HepG2 (cell line): ENCODE data around the gene CTNNBL1. TPM values are rescaled to one million over a fixed set of nuclear protein-coding genes. Genes with fewer than 3 reads are reported as not detected.

ENCODE experiments used
- ATAC-seq: fragments of 200-7000 bp; cut with Tn5 transposase; 3 replicates; pipeline ENCODE4 v1.9.1; 2020; ENCODE audit warnings: mild to moderate bottlenecking, moderate library complexity
- BruUV-seq: library from RNA; stranded (reverse); fragments of 400-500 nt; replicated peaks from 2 replicates; lab custom pipeline; 2021; lab: Mats Ljungman, UMichigan
- CTCF ChIA-PET: fragments of 300-600 bp; formaldehyde crosslinking; extraction: SDS; loops from one replicate; lab custom pipeline; 2021; ENCODE audit warnings: low total read pairs, inconsistent platforms, low intra/inter-chr PET ratio; lab: Yijun Ruan, JAX
- POLR2A ChIA-PET: fragments of 350-600 bp; sonication (Branson Sonifier 250); formaldehyde crosslinking; loops from one replicate; lab custom pipeline; 2020; ENCODE audit warnings: antibody characterized with exemption, inconsistent platforms; lab: Yijun Ruan, JAX
- DNase-seq: peaks from one replicate; pipeline ENCODE4 v3.0.0-alpha.2; 2015; ENCODE audit warnings: low spot score
- FAIRE-seq: peaks from 3 replicates; lab custom pipeline; 2011; peaks lifted over from hg19 to GRCh38; lab: Jason Lieb, UNC
- H2AFZ ChIP-seq: one replicate; pipeline ENCODE4 v1.6.1; 2011; ENCODE audit warnings: low read length, inconsistent platforms
- H3K27ac ChIP-seq: fragments of 300-600 bp; 3 replicates; pipeline ENCODE4 v1.8.0; 2011; ENCODE audit warnings: mixed run types, mild to moderate bottlenecking, mixed read lengths, low read length, inconsistent platforms; ENCODE audit not compliant: insufficient read depth; ENCODE audit errors: extremely low read length
- H3K27me3 ChIP-seq, 2 experiments: fragments of 200-600 bp in 1 of 2; 2 replicates in 1 of 2; 3 replicates in 1 of 2; pipeline versions ENCODE4 v1.6.0 to v1.8.0; 2011; ENCODE audit warnings: low read length in 2 of 2, mild to moderate bottlenecking in 2 of 2, moderate library complexity in 2 of 2, inconsistent platforms in 1 of 2; ENCODE audit not compliant: insufficient read depth in 2 of 2, control insufficient read depth in 1 of 2
- H3K36me3 ChIP-seq, 2 experiments: fragments of 200-600 bp in 1 of 2; replicated peaks in 1 of 2; 2 replicates in 1 of 2; 3 replicates in 1 of 2; pipeline versions ENCODE4 v1.5.1 to v1.8.0; 2011; ENCODE audit warnings: low read length in 2 of 2, inconsistent platforms in 1 of 2; ENCODE audit not compliant: insufficient read depth in 2 of 2, control insufficient read depth in 1 of 2
- H3K4me1 ChIP-seq: 2 replicates; pipeline ENCODE4 v1.5.1; 2012; ENCODE audit warnings: low read length, inconsistent platforms; ENCODE audit not compliant: insufficient read depth
- H3K4me2 ChIP-seq: 2 replicates; pipeline ENCODE4 v1.6.0; 2011; ENCODE audit warnings: low read depth, low read length, inconsistent platforms
- H3K4me3 ChIP-seq, 3 experiments: fragments of 200-600 bp in 1 of 3; sonication (generic), shearing (Covaris generic) in 1 of 3; replicated peaks in 1 of 3; 2 replicates each; pipeline ENCODE4 v1.5.1; 2011 to 2016; ENCODE audit warnings: low read length in 3 of 3, inconsistent platforms in 2 of 3, low read depth in 2 of 3, mild to moderate bottlenecking in 2 of 3, control low read depth in 1 of 3, mixed read lengths in 1 of 3; ENCODE audit not compliant: insufficient read depth in 1 of 3
- H3K79me2 ChIP-seq: one replicate; pipeline ENCODE4 v1.6.1; 2011; ENCODE audit warnings: low read length, inconsistent platforms; ENCODE audit not compliant: insufficient read depth
- H3K9ac ChIP-seq: 2 replicates; pipeline ENCODE4 v1.6.0; 2011; ENCODE audit warnings: mild to moderate bottlenecking, low read depth, low read length, inconsistent platforms; ENCODE audit not compliant: insufficient read depth
- H3K9me3 ChIP-seq: 2 replicates; pipeline ENCODE4 v1.5.1; 2012; ENCODE audit warnings: mild to moderate bottlenecking, low read length
- H4K20me1 ChIP-seq: 2 replicates; pipeline ENCODE4 v1.6.0; 2011; ENCODE audit warnings: inconsistent platforms, mild to moderate bottlenecking, low read length, moderate library complexity; ENCODE audit not compliant: insufficient read depth
- HOXA5 ChIP-seq: sonication (generic); formaldehyde crosslinking; IDR thresholded peaks from 2 replicates; pipeline ENCODE4 v1.4.0; 2020; ENCODE audit warnings: missing genetic modification reagents
- IKZF4 ChIP-seq: sonication (generic); formaldehyde crosslinking; IDR thresholded peaks from 2 replicates; pipeline ENCODE4 v1.5.1; 2020; ENCODE audit warnings: borderline replicate concordance, mild to moderate bottlenecking, low read depth, missing genetic modification reagents; ENCODE audit errors: not compliant biosample characterization
- KLF12 ChIP-seq: sonication (generic); formaldehyde crosslinking; IDR thresholded peaks from 2 replicates; pipeline ENCODE4 v1.4.0; 2020; ENCODE audit warnings: missing genetic modification reagents, borderline replicate concordance
- MEIS1 ChIP-seq: sonication (generic); formaldehyde crosslinking; IDR thresholded peaks from 2 replicates; pipeline ENCODE4 v1.9.0; 2021; ENCODE audit warnings: mild to moderate bottlenecking, missing genetic modification reagents, moderate library complexity, borderline replicate concordance
- POLR2AphosphoS2 ChIP-seq: IDR thresholded peaks from 2 replicates; pipeline ENCODE4 v1.6.1; 2011; ENCODE audit warnings: low read depth, low read length, improper control_type of control experiment
- SCMH1 ChIP-seq: sonication (generic); formaldehyde crosslinking; IDR thresholded peaks from 2 replicates; pipeline ENCODE4 v1.9.0; 2021; ENCODE audit warnings: missing genetic modification reagents, mild to moderate bottlenecking, borderline replicate concordance
- TBX3 ChIP-seq: fragments of 450-650 bp; IDR thresholded peaks from 2 replicates; pipeline ENCODE4 v1.6.1; 2017; ENCODE audit warnings: antibody characterized with exemption, mild to moderate bottlenecking, inconsistent platforms, borderline replicate concordance
- TCF12 ChIP-seq, 2 experiments: fragments of 450-650 bp in 1 of 2; sonication (generic) in 1 of 2; formaldehyde crosslinking in 1 of 2; IDR thresholded peaks; 2 replicates each; pipeline versions ENCODE4 v1.6.1 to v1.8.0; 2017 to 2022; ENCODE audit warnings: antibody characterized with exemption in 1 of 2, mild to moderate bottlenecking in 1 of 2, missing genetic modification reagents in 1 of 2, moderate library complexity in 1 of 2
- ZBTB7A ChIP-seq: sonication (generic); formaldehyde crosslinking; IDR thresholded peaks from 2 replicates; pipeline ENCODE4 v1.8.0; 2022; ENCODE audit warnings: mild to moderate bottlenecking, missing genetic modification reagents
- ZNF552 ChIP-seq: sonication (generic); formaldehyde crosslinking; IDR thresholded peaks from 2 replicates; pipeline ENCODE4 v1.9.0; 2022; ENCODE audit warnings: missing genetic modification reagents, mild to moderate bottlenecking, borderline replicate concordance
- ZNF766 ChIP-seq: sonication (generic); formaldehyde crosslinking; IDR thresholded peaks from 2 replicates; pipeline ENCODE4 v1.5.0; 2020; ENCODE audit warnings: missing genetic modification reagents, borderline replicate concordance
- WGBS: methylation state at CpG from one replicate; pipeline ENCODE4 v1.1.6; 2017; ENCODE audit warnings: low lambda C conversion rate; 5-methylcytosine and 5-hydroxymethylcytosine counted together
- in situ Hi-C: cut with HindIII; loops from 2 replicates; pipeline ENCODE4 v1.10.0; 2017; ENCODE audit warnings: low pct_unique_long_range_greater_than_20kb; ENCODE audit not compliant: extremely low pct_ligation_motif_present
- intact Hi-C: fragments of 100-400 bp; cut with micrococcal nuclease; formaldehyde crosslinking; loops from one replicate; pipeline ENCODE4 v1.10.0; 2022; ENCODE audit not compliant: unreplicated experiment
- polyA plus RNA-seq, 8 experiments: library from polyadenylated mRNA; depleted of rRNA in 3 of 8; stranded (reverse) in 7 of 8; unstranded in 1 of 8; fragments of >200 nt; fragmentation: Illumina TruSeq in 4 of 8; extraction: Trizol in 4 of 8; gene quantifications; 2 replicates each; pipeline versions ENCODE4 v1.2.1 to v1.2.3, GENCODE V29; 2011 to 2016; ENCODE audit warnings: low read depth in 4 of 8, missing spikeins in 1 of 8, mixed read lengths in 1 of 8; ENCODE audit not compliant: insufficient read depth in 1 of 8
- total RNA-seq, 5 experiments: library from RNA; depleted of rRNA; stranded (reverse); fragments of >200 nt; fragmentation: Illumina TruSeq; extraction: Trizol; gene quantifications; 2 replicates each; pipeline ENCODE4 v1.2.3, GENCODE V29; 2016; ENCODE audit warnings: low read depth in 1 of 5
- TF ChIP-seq, protein P1 (sequence below): sonication (generic); formaldehyde crosslinking; IDR thresholded peaks from 2 replicates; pipeline ENCODE4 v1.4.0; 2020; ENCODE audit warnings: mild to moderate bottlenecking, missing genetic modification reagents
- TF ChIP-seq, protein P2 (sequence below): sonication (generic); formaldehyde crosslinking; IDR thresholded peaks from 2 replicates; pipeline ENCODE4 v1.5.0; 2020; ENCODE audit warnings: mild to moderate bottlenecking, missing genetic modification reagents, moderate library complexity
- TF ChIP-seq, protein P3 (sequence below): IDR thresholded peaks from 2 replicates; pipeline ENCODE4 v1.6.1; 2016; ENCODE audit warnings: low read depth, control low read depth

The CTNNBL1 gene
- total and polyA plus RNA-seq, 2 of the 13 experiments (the other 11 are each of a cell fraction or from before 2014, with no cell fraction given) = 49.3 to 94.6 TPM

DNA sequence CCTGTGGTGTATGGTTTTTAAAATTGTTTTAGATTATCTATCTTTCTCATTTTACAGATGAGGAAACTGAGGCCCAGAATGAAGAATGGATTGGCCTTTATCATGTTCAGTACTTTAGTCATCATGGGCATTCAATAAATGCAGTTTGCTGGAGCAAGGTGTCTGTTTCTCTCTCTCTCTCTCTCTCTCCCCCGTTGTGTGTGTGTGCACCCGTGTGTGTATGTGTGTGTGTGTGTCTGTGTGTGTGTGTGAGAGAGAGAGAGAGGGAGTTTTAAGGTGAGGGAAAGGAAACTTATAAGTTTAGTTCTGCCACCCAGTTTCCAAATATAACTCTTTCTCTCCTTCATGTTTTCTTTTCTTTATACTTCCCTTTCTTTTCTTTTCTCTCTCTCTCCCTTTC lies 62.4 kb downstream of the CTNNBL1 start:
- Histone ChIP-seq H3K9ac (no peak overlapping the region), H3K27ac (no peak overlapping the region), H3K79me2 (no peaks in the 10 kb centered on the region), H3K4me3 (no peak overlapping the region), H4K20me1 (no peaks in the 10 kb centered on the region), H3K27me3 (no peaks in the 10 kb centered on the region), H3K4me2 (no peak overlapping the region), H3K36me3 (peaks cover 3 to 31% of the 10 kb centered on the region in 2 experiments; a peak in 4 of 5 replicates), H3K4me1 (peaks cover 10% of the 10 kb centered on the region), H3K9me3 (no peaks in the 10 kb centered on the region), H2AFZ (no peak overlapping the region)
- TF ChIP-seq, protein P1, sequence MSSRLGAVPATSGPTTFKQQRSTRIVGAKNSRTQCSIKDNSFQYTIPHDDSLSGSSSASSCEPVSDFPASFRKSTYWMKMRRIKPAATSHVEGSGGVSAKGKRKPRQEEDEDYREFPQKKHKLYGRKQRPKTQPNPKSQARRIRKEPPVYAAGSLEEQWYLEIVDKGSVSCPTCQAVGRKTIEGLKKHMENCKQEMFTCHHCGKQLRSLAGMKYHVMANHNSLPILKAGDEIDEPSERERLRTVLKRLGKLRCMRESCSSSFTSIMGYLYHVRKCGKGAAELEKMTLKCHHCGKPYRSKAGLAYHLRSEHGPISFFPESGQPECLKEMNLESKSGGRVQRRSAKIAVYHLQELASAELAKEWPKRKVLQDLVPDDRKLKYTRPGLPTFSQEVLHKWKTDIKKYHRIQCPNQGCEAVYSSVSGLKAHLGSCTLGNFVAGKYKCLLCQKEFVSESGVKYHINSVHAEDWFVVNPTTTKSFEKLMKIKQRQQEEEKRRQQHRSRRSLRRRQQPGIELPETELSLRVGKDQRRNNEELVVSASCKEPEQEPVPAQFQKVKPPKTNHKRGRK (CRISPR knock-in tag) = no peak
- TF ChIP-seq MEIS1 (CRISPR knock-in tag) (no peak), TBX3 (no peak), KLF12 (CRISPR knock-in tag) (no peak), ZNF766 (CRISPR knock-in tag) (no peak), ZNF552 (CRISPR knock-in tag) (no peak), HOXA5 (no peak)
- ATAC-seq (no peak), FAIRE-seq (no peak), DNase-seq (no peak)
- intact Hi-C loops (no loop called here), in situ Hi-C loops (no loop called here)
- 76% methylated on average over 2 of the region's 2 CpGs for WGBS
- POLR2A ChIA-PET = interaction anchor here (0.6 kb wide), 1 partner anchor 76 kb away, joined by 3 read pairs; no protein-coding TSS in a partner anchor
- BruUV-seq = no TSS peak
- CTCF ChIA-PET = no interaction called here

DNA sequence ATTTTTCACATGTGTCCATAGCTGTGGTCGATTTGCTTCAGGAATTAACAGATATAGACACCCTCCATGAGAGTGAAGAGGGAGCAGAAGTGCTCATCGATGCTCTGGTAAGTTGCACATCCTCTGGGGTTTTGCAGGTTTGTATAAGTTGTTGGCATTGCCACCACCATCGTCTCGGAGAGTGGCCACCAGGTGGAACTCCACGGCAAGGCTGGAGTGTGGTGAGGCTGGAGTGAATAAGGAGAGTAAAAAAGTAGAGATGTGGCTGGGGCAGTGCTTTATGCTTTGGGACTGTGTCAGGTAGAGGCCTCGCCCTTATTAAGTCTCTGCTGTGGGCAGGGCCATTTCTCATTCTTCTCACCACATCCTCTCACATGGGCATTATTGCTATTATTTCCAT lies 63.7 kb downstream of the CTNNBL1 start:
- FAIRE-seq = no peak
- in situ Hi-C loops = no loop called here
- Histone ChIP-seq H3K4me2 (no peak overlapping the region), H2AFZ (no peak overlapping the region), H3K9me3 (no peaks in the 10 kb centered on the region), H3K27ac (no peak overlapping the region), H4K20me1 (no peaks in the 10 kb centered on the region), H3K9ac (no peak overlapping the region), H3K4me3 (no peak overlapping the region), H3K4me1 (peaks cover 10% of the 10 kb centered on the region), H3K36me3 (peaks cover 3 to 27% of the 10 kb centered on the region in 2 experiments; a peak in 3 of 5 replicates), H3K79me2 (no peaks in the 10 kb centered on the region), H3K27me3 (no peaks in the 10 kb centered on the region)
- no peak for DNase-seq
- ATAC-seq = no peak
- intact Hi-C loops = no loop called here
- WGBS = 86% methylated on average over 6 of the region's 6 CpGs
- ChIA-PET POLR2A (no interaction called here), CTCF (interaction anchor here (1.0 kb wide), 1 partner anchor 193 kb away, joined by 3 read pairs; no protein-coding TSS in a partner anchor)
- no TSS peak for BruUV-seq
- TF ChIP-seq, protein P2, sequence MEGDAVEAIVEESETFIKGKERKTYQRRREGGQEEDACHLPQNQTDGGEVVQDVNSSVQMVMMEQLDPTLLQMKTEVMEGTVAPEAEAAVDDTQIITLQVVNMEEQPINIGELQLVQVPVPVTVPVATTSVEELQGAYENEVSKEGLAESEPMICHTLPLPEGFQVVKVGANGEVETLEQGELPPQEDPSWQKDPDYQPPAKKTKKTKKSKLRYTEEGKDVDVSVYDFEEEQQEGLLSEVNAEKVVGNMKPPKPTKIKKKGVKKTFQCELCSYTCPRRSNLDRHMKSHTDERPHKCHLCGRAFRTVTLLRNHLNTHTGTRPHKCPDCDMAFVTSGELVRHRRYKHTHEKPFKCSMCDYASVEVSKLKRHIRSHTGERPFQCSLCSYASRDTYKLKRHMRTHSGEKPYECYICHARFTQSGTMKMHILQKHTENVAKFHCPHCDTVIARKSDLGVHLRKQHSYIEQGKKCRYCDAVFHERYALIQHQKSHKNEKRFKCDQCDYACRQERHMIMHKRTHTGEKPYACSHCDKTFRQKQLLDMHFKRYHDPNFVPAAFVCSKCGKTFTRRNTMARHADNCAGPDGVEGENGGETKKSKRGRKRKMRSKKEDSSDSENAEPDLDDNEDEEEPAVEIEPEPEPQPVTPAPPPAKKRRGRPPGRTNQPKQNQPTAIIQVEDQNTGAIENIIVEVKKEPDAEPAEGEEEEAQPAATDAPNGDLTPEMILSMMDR = peak; percentile 30; the same call in 1 of the 2 replicates
- TF ChIP-seq IKZF4 (CRISPR knock-in tag) = no peak
- TF ChIP-seq TCF12 (IDR thresholded peaks at IDR 0.05) = no peak
- no peak for TF ChIP-seq TCF12 (CRISPR knock-in tag; IDR thresholded peaks at IDR 0.05)
- TF ChIP-seq, protein P3, sequence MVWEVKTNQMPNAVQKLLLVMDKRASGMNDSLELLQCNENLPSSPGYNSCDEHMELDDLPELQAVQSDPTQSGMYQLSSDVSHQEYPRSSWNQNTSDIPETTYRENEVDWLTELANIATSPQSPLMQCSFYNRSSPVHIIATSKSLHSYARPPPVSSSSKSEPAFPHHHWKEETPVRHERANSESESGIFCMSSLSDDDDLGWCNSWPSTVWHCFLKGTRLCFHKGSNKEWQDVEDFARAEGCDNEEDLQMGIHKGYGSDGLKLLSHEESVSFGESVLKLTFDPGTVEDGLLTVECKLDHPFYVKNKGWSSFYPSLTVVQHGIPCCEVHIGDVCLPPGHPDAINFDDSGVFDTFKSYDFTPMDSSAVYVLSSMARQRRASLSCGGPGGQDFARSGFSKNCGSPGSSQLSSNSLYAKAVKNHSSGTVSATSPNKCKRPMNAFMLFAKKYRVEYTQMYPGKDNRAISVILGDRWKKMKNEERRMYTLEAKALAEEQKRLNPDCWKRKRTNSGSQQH (CRISPR knock-in tag) = no peak
- TF ChIP-seq SCMH1 (CRISPR knock-in tag) = no peak
- no peak for TF ChIP-seq ZBTB7A
- no peak for TF ChIP-seq POLR2AphosphoS2
